HG03280 (cell line): ENCODE results near the gene SEPTIN11.
A peak's percentile ranks its signal among the peaks of the same experiment; 100 is the strongest.

Experiments
- ATAC-seq: cut with Tn5 transposase; IDR thresholded peaks from one replicate; pipeline ENCODE4 v1.9.1; 2021; ENCODE audit warnings: mild to moderate bottlenecking, moderate library complexity; ENCODE audit not compliant: unreplicated experiment

SEPTIN11 gene

DNA sequence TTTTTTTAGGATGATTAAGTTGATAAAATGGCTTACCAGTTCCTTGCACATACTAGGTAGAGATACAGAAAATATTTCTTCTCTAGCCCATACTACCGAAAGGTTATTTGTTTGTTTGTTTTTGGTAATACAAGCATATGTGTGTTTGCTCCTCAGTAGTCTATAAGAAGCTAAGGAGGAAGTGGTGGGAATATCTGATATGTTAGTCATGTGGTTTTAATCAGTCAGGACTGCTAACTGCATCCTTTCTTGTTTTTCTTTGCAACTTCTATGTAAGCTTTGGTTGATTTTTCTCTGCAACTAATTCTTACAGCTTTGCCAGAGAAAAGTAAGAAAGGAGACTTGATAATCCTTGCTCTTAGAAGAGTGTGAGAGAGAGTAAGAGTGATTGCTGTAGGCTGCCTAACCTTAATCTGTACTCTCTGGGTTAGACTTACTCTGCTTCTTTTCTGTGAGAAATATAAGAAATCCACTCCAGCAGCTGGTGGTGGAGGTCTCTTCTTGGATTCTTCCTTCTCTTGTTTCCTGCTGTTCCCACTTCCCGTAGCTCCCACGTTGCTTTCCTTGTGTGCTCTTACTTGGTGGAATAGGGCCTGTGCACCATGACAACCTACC lies 28.3 kb downstream of the SEPTIN11 start:
- ATAC-seq: no peak

- no peak for ATAC-seq
These were observed 29.7 kb downstream of the SEPTIN11 start for GRCh38 chr4:76979236-76979635.

DNA sequence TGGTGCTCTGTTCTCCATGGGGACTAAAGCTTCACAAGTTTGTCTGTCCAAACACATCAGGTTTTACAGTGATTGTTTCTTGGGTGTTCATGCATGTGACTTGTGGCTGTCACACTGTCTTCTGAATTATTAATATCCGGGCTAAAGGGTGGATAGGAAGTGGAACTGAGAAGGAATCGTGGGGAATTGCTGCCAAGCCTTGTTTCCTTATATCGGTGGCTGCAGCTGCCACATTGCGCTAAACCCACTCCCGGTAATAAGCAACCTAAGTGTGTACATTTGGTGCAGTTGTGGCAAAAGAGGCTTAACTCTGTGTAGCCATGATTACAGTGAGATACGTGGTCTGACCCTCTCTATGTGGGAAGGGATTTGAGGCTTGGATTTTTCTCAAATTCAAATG lies 30.7 kb downstream of the SEPTIN11 start:
- no peak for ATAC-seq

- ATAC-seq: no peak
These were observed 32.1 kb downstream of the SEPTIN11 start for GRCh38 chr4:76981644-76982043.

DNA sequence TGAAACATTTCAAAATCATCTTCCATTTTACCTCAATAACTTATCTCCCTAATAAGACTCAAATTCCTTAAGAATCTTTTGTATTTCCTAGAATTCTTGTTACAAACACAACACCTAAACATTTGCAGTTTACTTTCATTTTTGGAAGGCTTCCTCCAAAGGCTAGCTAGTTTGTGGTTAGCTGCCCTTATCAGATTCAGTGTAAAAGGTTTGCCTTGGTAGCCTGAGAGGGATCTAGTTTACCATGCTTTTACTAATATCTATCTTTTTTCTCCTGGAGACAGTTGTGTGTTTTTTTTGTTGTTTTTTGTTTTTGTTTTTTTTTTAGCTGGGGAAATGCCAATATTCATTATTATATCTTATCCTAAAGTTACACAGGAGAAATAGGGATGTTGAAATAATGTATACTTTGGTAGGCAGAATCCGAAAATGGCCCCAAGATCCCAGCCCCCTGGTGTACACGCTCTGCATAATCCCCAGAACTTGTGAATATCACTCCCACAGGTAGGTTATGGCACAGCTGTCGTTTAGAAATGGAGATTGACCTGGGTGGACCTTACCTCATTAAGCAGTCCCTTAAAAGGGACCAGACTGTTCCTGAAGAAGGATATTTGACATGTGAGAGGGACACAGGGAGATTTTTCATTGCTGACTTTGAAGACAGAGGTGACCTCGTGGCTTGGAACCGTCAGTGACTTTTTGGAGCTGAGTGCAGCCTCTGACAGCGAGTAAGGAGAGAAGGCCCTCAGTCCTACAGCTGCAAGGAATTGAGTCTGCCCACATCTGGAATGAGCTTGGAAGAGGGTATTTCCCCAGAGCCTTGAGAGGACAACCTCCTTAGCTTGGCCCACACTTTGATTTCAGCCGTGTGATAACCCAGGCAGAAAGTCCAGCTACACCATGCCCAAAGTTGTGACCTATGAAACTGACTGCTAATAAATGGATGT lies 33.4 kb downstream of the SEPTIN11 start:
- no peak for ATAC-seq

GRCh38 chr4:76984127-76984526 lies 34.6 kb downstream of the SEPTIN11 start:
- ATAC-seq: peak; percentile 48

DNA sequence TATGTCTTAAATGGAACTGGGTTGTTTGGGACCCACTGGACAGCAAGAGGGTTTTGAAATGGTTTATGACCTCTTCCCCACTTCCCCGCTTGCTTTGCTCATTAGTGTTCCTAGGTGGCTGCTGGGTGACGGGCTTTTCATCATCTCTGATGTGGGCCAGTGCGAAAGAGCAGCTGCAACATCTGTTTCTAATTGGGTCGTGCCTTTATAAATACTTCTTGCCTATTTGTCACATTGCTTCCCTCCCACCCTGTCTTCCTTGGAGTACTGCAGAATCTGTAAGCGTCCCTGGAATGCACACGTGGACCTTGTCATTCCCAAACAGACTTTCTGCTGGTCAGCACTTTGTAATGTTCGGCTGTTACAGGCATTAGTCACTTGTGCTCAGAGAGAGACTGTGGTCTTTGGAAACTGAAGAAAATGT lies 35.2 kb downstream of the SEPTIN11 start:
- no peak for ATAC-seq

- no peak for ATAC-seq
These were observed 37.6 kb downstream of the SEPTIN11 start for GRCh38 chr4:76987153-76987591.

DNA sequence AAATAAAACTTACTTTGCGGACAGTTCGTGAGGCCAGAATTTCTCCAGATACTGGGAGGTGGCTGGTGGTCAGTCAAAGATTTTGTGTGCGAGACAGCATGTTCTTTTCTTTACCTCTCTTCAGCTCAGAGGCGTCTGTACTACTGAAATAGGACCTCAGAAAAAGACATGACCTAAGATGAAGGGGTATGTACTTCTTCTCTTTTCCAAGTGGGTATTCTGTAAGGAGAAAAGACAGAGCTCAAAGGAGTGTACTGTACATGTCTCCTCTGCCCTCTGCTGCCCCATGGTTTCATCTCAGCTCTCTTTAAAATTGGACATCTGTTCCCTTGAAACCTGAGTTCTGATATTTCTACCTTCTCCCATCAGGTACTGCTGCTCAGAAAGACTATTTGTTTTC lies 38.1 kb downstream of the SEPTIN11 start:
- no peak for ATAC-seq

- ATAC-seq: no peak
These were observed 40.0 kb downstream of the SEPTIN11 start for GRCh38 chr4:76989391-76990061.

GRCh38 chr4:76990288-76991080 lies 40.9 kb downstream of the SEPTIN11 start:
- ATAC-seq: no peak

GRCh38 chr4:76991161-76991660 lies 41.7 kb downstream of the SEPTIN11 start:
- ATAC-seq: no peak

DNA sequence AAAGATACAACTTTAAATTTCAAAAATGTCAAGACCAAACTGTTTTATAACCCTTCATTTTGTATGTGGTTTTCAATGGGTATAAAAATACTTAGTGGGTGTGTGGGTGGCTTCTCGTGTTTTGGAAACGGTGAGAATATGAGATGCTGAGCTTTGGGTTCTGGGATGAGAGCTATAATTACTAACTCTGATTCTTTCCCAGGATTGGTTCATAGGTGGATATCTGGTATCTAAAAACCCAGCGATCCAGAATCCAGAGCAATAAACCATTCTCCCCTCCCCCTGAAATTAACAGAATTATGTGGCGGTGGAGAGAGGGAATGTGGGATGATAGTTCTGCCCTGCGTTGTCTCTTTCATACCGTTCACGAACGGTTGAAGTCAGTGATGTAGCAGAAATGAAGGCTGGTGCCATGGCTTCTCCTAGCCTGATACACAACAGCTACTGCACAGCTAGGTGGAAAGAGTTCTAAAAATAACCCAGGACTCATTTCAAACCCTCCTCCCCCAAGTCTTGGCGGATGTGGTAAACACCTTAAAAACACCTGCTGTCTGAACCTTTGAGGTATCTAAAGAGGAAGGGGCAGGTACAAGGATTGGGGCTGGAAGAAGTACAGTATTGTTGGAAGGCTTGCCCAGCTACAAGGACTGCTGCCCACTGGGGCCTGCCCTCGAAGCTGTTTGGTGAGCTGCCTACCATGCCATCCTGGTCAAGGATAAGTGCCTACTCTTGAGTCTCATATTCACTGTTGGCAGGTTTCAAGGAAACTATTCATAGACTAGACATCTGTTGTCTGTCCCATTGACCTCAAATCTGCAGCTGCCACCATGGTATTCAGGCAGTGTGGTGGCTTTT lies 44.5 kb downstream of the SEPTIN11 start:
- ATAC-seq: peak; percentile 82

- ATAC-seq: no peak
These were observed 46.2 kb downstream of the SEPTIN11 start for GRCh38 chr4:76995776-76996175.

DNA sequence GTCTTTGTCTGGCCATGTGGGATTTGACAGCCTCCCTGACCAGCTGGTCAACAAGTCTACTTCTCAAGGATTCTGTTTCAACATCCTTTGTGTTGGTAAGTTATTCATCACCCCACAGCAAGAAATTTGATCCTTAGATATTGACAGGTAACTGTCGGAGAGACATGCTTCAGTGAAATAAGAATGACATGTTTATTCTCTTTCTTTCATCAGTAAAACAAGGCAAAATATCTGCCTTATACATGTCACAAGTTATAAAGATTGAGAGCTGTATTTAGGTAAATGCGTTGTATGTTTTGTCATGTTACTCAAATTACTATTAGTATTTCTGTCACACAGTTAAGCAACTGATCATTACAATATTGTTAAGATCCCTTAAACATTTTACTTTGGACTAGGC lies 46.9 kb downstream of the SEPTIN11 start:
- no peak for ATAC-seq

DNA sequence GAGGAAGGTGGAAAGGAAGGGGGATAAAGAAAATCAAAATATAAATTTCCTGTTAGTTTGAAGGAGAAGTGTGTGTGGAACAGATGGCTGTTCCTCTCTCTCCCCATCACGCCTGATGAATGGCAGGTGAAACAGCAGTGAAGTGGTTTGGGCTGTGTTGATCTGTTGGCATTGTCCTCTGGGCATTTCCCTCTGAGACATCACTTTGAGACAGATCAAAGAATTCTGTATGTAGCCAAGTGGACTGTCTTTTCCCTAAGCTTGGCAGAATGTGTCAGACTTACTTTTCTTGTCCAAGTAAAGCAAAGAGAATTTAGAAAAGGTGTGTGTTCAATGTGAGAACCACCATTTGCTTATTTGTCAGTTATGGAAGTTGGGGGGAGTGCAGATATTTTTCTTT lies 47.5 kb downstream of the SEPTIN11 start:
- ATAC-seq: no peak

DNA sequence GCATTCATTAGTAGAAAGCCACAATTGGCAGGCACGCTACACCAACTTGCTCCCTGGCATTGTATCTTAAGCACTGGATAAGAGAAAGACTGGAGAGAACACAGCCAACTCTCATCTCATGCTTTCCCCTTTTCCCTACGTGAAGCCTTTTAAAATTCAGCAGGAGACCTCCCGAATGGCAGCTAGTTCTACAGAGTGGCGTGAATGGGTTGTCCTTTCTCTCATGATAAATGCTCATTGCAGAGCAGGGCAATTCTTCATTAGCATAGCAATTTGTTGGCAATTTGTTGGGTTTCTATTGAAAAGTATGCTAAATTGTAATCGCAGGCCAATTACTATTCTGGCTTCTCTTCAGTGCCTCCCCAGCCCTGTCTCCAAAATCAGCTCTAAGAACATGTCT lies 48.0 kb downstream of the SEPTIN11 start:
- no peak for ATAC-seq

GRCh38 chr4:76998251-76998901 lies 48.8 kb downstream of the SEPTIN11 start:
- ATAC-seq: no peak
